ENCODE measurements around the gene PTPRN2. TPM values are rescaled to one million over a fixed set of nuclear protein-coding genes. Genes with fewer than 3 reads are reported as not detected.
"Not testable (repeated sequence)": the region's sequence is repeated elsewhere in the genome, so short reads cannot be mapped to it uniquely, and the experiment has no call there.

Gene PTPRN2
- total RNA-seq, 2 experiments from 2014 or later, result 4.7 to 4.8 TPM

GRCh38 chr7:158309868-158310763 lies 277.5 kb downstream of the PTPRN2 start:
- ChIA-PET POLR2A (no interaction called here), CTCF (no interaction called here)
- H3K27ac Mint-ChIP-seq, result no peak overlapping the region
- no peak for DNase-seq
- H3K36me3 Mint-ChIP-seq (ENCODE audit: low read depth), result peaks cover 6% of the 10 kb centered on the region
- peaks cover 37% of the 10 kb centered on the region for H3K9me3 Mint-ChIP-seq
- no peak overlapping the region for H3K4me3 Mint-ChIP-seq
- H3K4me1 Mint-ChIP-seq, result no peaks in the 10 kb centered on the region
- H3K27me3 Mint-ChIP-seq, result no peaks in the 10 kb centered on the region

GRCh38 chr7:158308001-158308400 lies 279.6 kb downstream of the PTPRN2 start:
- Mint-ChIP-seq H3K4me1 (no peaks in the 10 kb centered on the region), H3K27me3 (no peaks in the 10 kb centered on the region), H3K9me3 (peaks cover 36% of the 10 kb centered on the region), H3K36me3 (ENCODE audit: low read depth) (peaks cover 6% of the 10 kb centered on the region), H3K4me3 (no peak overlapping the region), H3K27ac (no peak overlapping the region)
- DNase-seq, result no peak
- ChIA-PET POLR2A (no interaction called here), CTCF (no interaction called here)

GRCh38 chr7:158304072-158304471 lies 283.6 kb downstream of the PTPRN2 start:
- H3K4me1 Mint-ChIP-seq; H3K27ac Mint-ChIP-seq; POLR2A ChIA-PET; DNase-seq; H3K4me3 Mint-ChIP-seq; CTCF ChIA-PET; H3K27me3 Mint-ChIP-seq; H3K36me3 Mint-ChIP-seq (ENCODE audit: low read depth): not testable (repeated sequence)
- peaks cover 14% of the 10 kb centered on the region for H3K9me3 Mint-ChIP-seq

- H3K36me3 Mint-ChIP-seq (ENCODE audit: low read depth), result no peaks in the 10 kb centered on the region
- H3K4me1 Mint-ChIP-seq, result no peaks in the 10 kb centered on the region
- DNase-seq, result no peak
- no peak overlapping the region for H3K4me3 Mint-ChIP-seq
- no peaks in the 10 kb centered on the region for H3K27me3 Mint-ChIP-seq
- H3K9me3 Mint-ChIP-seq, result peaks cover 12% of the 10 kb centered on the region
- ChIA-PET POLR2A (no interaction called here), CTCF (interaction anchor here (0.7 kb wide), 1 partner anchor 11 kb away, joined by 4 read pairs; no protein-coding TSS in a partner anchor)
- no peak overlapping the region for H3K27ac Mint-ChIP-seq
These were observed 284.5 kb downstream of the PTPRN2 start for GRCh38 chr7:158303121-158303520.

- CTCF ChIA-PET, result interaction anchor here (0.7 kb wide), 1 partner anchor 11 kb away, joined by 4 read pairs; no protein-coding TSS in a partner anchor
- no peak for DNase-seq
These were observed 285.2 kb downstream of the PTPRN2 start for GRCh38 chr7:158302274-158303070.

GRCh38 chr7:158301207-158301606 lies 286.4 kb downstream of the PTPRN2 start:
- Mint-ChIP-seq H3K9me3 (peaks cover 2% of the 10 kb centered on the region), H3K4me1 (no peaks in the 10 kb centered on the region), H3K4me3 (no peak overlapping the region), H3K27ac (no peak overlapping the region), H3K27me3 (no peaks in the 10 kb centered on the region), H3K36me3 (ENCODE audit: low read depth) (no peaks in the 10 kb centered on the region)
- DNase-seq, result no peak
- CTCF ChIA-PET, result no interaction called here
- POLR2A ChIA-PET, result no interaction called here

More at GRCh38 chr7:158302274-158303070, 285.2 kb downstream of the PTPRN2 start:
- H3K36me3 Mint-ChIP-seq (ENCODE audit: low read depth), result no peaks in the 10 kb centered on the region
- H3K4me1 Mint-ChIP-seq, result no peaks in the 10 kb centered on the region
- no peak overlapping the region for H3K4me3 Mint-ChIP-seq
- no peaks in the 10 kb centered on the region for H3K27me3 Mint-ChIP-seq
- H3K27ac Mint-ChIP-seq, result no peak overlapping the region
- H3K9me3 Mint-ChIP-seq, result peaks cover 8% of the 10 kb centered on the region
- POLR2A ChIA-PET, result no interaction called here

GRCh38 chr7:158300427-158300826 lies 287.2 kb downstream of the PTPRN2 start:
- H3K27me3 Mint-ChIP-seq, result no peaks in the 10 kb centered on the region
- POLR2A ChIA-PET, result no interaction called here
- H3K27ac Mint-ChIP-seq, result no peak overlapping the region
- CTCF ChIA-PET, result no interaction called here
- no peaks in the 10 kb centered on the region for H3K36me3 Mint-ChIP-seq (ENCODE audit: low read depth)
- peaks cover 8% of the 10 kb centered on the region for H3K9me3 Mint-ChIP-seq
- no peaks in the 10 kb centered on the region for H3K4me1 Mint-ChIP-seq
- no peak overlapping the region for H3K4me3 Mint-ChIP-seq
- DNase-seq, result no peak

GRCh38 chr7:158299607-158300006 lies 288.0 kb downstream of the PTPRN2 start:
- H3K9me3 Mint-ChIP-seq, result peaks cover 8% of the 10 kb centered on the region
- H3K4me3 Mint-ChIP-seq, result no peak overlapping the region
- no peak overlapping the region for H3K27ac Mint-ChIP-seq
- no peak for DNase-seq
- POLR2A ChIA-PET, result no interaction called here
- CTCF ChIA-PET, result no interaction called here
- H3K4me1 Mint-ChIP-seq, result no peaks in the 10 kb centered on the region
- no peaks in the 10 kb centered on the region for H3K36me3 Mint-ChIP-seq (ENCODE audit: low read depth)
- H3K27me3 Mint-ChIP-seq, result no peaks in the 10 kb centered on the region

- H3K27ac Mint-ChIP-seq, result no peak overlapping the region
- CTCF ChIA-PET, result no interaction called here
- H3K4me3 Mint-ChIP-seq, result no peak overlapping the region
- peaks cover 9% of the 10 kb centered on the region for H3K9me3 Mint-ChIP-seq
- no peaks in the 10 kb centered on the region for H3K36me3 Mint-ChIP-seq (ENCODE audit: low read depth)
- no peaks in the 10 kb centered on the region for H3K27me3 Mint-ChIP-seq
- no peaks in the 10 kb centered on the region for H3K4me1 Mint-ChIP-seq
- no peak for DNase-seq
- POLR2A ChIA-PET, result no interaction called here
These were observed 290.9 kb downstream of the PTPRN2 start for GRCh38 chr7:158296798-158297104.

- no peaks in the 10 kb centered on the region for H3K4me1 Mint-ChIP-seq
- H3K9me3 Mint-ChIP-seq, result peaks cover 9% of the 10 kb centered on the region
- no peak overlapping the region for H3K27ac Mint-ChIP-seq
- no peak for DNase-seq
- ChIA-PET CTCF (no interaction called here), POLR2A (no interaction called here)
- H3K36me3 Mint-ChIP-seq (ENCODE audit: low read depth), result no peaks in the 10 kb centered on the region
- no peaks in the 10 kb centered on the region for H3K27me3 Mint-ChIP-seq
- no peak overlapping the region for H3K4me3 Mint-ChIP-seq
These were observed 291.4 kb downstream of the PTPRN2 start for GRCh38 chr7:158295966-158296797.

- DNase-seq; H3K9me3 Mint-ChIP-seq; POLR2A ChIA-PET; H3K27ac Mint-ChIP-seq; H3K36me3 Mint-ChIP-seq (ENCODE audit: low read depth); H3K4me1 Mint-ChIP-seq; H3K4me3 Mint-ChIP-seq; CTCF ChIA-PET; H3K27me3 Mint-ChIP-seq: not testable (repeated sequence)
These were observed 293.0 kb downstream of the PTPRN2 start for GRCh38 chr7:158294468-158295215.

- POLR2A ChIA-PET, result no interaction called here
- H3K27me3 Mint-ChIP-seq, result no peaks in the 10 kb centered on the region
- H3K27ac Mint-ChIP-seq, result no peak overlapping the region
- H3K36me3 Mint-ChIP-seq (ENCODE audit: low read depth), result no peaks in the 10 kb centered on the region
- CTCF ChIA-PET, result no interaction called here
- no peak overlapping the region for H3K4me3 Mint-ChIP-seq
- no peak for DNase-seq
- peaks cover 18% of the 10 kb centered on the region for H3K9me3 Mint-ChIP-seq
- H3K4me1 Mint-ChIP-seq, result no peaks in the 10 kb centered on the region
These were observed 294.7 kb downstream of the PTPRN2 start for GRCh38 chr7:158292948-158293347.
